Activated CD4-positive, alpha-beta T cell treated with anti-CD3 and anti-CD28 coated beads for 24 hours (primary cell): ENCODE measurements around the gene GOLGA2.
"Not testable (repeated sequence)": the region's sequence is repeated elsewhere in the genome, so short reads cannot be mapped to it uniquely, and the experiment has no call there.

Source experiments
- DNase-seq, 2 donors: peaks; one replicate each; pipeline ENCODE4 v3.0.0-alpha.2; 2020; ENCODE audit warnings: low read depth in 2 of 2

Gene GOLGA2

DNA sequence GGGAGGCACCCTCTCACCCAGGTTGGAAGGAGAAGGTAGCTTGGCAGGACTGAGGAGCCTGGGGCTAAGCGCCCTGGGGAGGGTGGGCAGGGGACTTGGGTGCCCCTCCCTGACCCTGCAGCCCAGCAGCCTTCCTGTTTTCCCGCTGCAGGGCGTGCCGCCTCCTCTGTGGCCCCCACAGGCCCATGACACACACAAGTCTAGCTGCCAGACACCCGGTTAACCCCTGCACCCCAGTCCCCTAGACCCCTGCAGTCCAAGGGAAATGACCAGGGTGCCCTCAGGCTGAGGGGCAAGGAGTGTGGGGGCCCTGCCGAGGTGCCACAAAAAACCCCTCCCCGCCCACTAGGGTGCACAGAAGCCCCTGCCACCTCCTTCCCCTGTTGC lies 33.0 kb downstream of the GOLGA2 start:
- DNase-seq, result no peak

DNA sequence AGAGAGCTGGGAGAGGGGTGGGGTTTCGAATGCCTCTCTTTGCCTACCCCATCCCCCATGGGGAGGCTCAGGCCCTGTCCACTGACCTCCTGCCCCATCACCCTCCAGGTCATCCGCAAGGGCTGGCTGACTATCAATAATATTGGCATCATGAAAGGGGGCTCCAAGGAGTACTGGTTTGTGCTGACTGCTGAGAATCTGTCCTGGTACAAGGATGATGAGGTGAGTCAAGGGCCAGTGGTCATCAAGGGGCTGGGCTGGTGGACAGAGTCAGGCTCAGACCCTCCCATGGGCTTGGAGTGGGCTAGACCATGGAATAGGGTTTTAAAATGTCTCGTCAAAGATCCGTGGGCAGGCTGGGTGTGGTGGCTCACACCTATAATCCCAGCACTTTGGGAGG lies 33.7 kb downstream of the GOLGA2 start:
- no peak for DNase-seq

DNA sequence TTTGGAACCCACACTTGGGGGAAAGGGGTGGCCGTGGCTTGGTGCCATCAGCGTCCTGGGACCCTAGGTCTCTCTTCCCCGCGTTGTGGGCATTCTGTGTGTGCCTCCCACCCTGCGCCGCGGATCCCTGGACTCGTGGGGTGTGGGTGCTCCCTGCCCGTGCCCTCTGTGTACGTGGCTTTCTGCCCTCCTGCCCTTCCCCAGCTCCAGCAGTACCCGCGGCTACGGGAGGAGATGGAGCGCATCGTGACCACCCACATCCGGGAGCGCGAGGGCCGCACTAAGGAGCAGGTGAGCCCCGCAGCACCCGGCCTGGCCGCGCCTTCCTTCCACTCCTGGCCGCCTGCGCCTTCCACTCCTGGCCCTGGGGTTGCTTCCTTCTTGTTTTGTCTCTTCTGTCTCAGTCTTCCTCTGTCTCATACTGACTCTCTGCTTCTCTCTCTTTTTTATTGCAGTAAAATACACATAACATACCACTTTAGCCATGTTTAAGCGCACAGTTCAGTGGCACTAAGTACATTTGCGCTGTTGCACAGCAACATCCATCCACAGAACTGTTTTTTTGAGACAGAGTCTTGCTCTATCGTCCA lies 41.9 kb downstream of the GOLGA2 start:
- DNase-seq, result no peak

DNA sequence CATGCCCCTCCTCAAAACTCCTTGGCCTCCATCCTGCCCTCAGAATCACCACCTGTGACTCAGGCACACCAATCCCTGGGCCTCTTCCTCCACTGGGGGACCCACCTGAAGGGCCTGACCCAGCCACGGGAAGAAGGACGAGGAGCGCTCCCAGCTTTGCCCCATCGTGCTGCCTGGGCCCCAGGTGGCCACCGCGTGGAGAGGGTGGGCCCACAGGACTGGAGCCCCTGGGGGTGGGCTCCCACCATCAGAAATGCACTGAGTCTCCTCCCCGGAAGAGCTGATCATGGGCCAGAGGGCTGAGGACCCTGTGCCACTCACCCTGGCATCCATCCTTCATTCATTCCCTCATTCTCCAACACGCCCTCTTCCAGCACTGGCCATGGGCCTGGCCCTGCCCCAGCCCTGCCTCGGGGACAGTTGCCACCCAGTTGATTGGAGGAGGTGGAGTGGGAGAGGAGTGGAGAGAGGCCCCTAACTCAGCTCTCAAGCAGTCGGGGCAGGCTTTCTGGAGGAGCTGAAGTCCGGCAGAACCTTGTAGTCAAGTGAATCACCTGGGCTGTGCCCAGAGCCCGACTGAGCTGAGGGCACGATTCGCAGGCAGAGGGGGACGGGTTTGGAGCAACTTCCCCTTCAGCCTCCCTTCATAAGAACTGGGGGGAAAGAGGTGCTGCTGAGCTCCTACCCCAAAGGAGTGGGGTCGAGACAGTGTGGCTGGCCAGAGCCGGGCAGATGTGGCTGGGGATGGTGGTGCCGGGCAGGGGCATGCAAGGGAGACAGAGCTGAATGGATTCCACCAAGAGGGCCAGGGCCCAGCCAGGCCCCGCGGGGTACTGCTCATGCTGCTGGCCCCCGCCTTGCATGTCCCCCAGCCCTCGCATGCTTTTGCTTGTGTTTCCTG lies 43.0 kb downstream of the GOLGA2 start:
- DNase-seq, result no peak

DNA sequence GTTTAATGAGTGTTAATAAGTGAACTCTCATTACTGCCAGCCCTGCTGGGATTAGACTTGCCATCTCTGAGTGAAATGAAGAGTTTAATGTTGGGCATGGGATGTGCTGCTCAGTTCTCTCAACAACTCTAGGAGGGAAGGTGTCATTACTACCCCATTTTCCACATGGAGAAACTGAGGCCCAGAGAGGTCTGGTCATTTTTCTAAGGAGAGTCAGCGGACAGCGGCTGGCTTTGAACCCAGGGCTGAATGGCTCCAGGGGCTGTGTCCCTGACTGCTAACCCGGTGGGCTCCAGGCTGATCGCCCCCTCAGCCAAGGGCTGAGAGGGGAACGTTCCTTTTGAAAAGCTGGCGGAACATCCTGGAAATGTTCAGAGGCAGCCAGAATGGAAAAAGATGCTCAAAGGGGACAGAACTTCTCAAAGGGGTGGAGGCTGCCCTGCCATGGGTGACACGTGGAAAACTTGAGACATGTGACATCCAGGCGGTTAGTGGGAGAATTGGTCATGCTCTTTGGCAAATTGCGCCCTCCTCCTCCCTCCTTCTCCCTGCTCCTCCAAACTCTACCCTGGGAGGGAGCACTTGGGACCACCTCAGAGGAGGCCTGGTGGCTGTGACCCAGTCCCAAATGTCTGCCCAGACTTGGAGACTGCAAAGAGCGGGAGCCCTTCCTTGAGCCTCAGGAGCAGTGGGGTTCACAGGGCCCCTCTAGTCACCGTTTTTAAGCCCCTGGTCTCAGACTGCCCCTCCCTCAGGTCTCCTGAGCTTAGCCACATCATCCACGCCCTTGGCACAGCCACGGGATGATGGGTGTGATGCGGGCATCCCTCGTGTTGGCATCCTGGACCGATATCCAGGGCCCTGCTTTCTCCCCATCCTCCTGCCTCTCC lies 43.9 kb downstream of the GOLGA2 start:
- no peak for DNase-seq

DNA sequence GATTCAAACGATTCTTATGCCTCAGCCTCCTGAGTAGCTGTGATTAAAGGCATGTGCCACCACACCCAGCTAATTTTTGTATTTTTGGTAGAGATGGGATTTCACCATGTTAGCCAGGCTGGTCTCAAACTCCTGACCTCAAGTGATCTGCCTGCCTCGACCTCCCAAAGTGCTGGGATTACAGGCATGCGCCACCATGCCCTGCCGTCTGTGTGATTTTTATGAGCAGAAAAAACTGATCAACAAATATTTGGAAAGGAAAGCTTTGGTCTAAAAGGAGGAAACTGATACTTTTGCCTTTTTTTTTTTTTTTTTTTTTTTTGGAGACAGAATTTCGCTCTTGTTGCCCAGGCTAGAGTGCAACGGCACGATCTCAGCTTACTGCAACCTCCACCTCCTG lies 44.9 kb downstream of the GOLGA2 start:
- DNase-seq, result not testable (repeated sequence)

DNA sequence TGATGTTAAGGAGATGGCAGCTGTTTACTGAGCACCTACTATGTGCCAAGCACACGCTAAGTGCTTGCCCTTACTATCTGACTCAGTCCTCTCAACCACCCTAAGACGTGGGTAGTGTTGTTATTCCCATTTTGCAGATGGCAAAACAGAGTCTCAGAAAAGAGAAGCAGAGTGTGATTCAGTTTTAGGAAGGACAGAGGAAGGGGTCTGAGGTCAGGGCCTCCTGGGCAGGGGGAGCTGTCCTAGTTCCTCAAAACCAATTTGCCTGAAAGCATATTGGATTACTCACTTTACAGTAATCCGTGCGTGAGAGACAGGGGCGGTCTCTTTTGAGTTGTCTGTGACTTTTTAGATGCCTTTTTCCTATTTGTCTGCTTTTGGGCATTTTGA lies 49.4 kb downstream of the GOLGA2 start:
- DNase-seq, result no peak

DNA sequence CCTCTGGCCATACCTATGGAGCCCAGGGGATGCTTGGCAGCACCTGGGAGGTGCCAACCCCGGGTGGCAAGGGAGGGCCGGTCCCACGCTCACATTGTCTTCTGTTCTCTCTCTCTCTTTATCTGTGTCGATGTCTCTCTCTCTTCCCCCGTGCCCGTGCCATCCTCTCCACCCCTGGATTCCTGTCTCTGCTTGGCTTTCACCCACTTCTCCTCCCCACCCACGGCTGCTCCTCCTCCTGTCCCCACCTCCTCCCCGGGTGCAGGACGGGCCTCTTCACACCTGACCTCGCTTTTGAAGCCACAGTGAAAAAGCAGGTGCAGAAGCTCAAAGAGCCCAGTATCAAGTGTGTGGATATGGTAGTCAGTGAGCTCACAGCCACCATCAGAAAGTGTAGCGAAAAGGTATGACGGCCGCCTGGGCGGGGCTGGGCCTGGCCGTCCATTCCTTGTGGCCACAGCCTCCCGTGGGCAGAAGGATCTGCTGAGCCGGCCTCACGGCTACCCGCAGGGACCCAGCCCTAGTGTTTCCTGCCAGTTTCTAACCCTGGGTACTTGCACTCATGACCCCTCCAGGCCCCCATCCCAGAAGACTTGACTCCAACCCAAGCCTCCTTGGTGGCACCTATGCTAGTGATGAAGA lies 49.9 kb downstream of the GOLGA2 start:
- DNase-seq, result no peak

DNA sequence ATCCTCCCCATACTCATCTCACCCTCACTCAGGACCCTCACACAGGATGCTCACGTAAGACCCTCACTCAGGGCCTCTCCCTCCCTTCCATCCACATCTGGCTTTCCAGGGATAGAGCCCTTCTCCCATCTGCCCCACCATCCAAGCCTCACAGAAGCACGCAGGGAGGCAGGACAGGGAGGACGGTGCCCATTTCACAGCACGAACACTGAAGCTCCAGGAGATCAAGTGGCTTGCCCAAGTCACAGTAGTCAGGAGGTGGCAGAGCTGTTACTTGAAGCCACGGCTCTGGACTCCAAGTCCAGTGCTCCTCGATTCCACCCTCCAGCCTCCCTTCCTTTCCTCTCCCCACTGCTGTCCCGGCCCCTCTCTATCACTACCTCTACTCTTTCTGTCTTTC lies 50.9 kb downstream of the GOLGA2 start:
- no peak for DNase-seq

DNA sequence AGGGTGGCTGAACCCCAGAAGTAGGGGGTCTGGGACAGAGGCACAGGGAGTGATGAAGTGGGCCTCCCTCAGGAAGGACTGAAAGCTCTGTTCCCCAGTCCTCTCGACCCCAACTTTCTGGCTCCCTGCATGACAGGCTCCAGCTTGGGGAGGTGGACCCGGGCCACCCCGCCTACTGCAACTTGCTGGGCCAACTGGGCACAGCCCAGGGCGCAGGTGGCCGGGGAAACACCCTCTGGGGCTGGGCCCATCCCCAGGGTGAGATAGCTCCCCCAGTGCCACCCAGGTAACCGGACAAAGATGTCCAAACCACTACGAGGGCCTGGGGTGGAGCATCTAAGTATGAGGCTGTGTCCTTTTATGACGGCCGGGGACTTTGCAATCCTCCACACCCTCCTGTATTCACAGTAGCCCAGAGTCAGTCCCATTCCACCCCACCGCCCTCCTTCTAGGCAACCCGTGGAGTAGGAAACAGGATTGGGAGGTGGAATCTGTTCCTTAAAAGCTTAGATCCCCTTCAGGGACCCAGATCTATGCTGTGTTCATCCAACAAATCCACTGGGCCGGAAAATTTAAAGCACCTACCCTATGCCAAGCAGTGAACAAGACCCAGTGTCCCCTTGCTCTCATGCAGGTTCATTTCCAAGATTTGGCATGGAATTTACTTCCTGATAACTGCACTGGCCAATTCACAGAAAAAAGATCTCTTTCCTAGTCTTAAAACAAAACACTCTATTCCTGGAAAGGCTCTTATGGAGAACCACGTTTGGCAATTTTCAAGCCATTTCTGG lies 52.7 kb downstream of the GOLGA2 start:
- no peak for DNase-seq

DNA sequence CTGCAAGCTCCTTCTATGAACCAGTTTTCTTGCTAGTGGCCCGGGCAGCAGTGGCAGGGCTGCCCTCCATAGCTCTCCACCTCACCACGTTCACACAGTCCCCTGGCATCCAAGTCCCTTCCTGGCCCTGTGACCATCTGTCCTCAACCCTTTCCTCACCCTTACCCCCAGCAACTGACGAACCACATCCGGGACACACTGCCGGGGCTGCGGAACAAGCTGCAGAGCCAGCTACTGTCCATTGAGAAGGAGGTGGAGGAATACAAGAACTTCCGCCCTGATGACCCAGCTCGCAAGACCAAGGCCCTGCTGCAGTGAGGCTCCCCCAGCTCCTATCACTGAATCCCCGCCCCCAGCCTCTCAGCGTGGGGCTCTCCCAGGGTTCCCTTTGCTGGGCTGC lies 53.8 kb downstream of the GOLGA2 start:
- no peak for DNase-seq

DNA sequence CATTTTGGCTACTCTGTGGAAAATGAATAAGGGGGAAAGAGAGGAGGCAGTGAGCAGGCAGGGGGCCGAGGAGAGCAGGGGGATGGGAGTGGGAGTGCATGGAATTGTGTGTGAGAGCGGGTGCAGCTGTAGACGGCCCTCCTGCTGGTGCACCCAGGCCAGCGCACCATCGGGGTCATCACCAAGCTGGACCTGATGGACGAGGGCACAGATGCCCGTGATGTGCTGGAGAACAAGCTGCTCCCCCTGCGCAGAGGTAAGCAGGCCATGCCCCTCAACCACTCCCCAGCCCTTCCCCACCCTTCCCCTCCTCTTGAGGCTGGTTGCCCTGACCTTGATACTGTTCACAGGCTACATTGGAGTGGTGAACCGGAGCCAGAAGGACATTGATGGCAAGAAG lies 56.0 kb downstream of the GOLGA2 start:
- no peak for DNase-seq

DNA sequence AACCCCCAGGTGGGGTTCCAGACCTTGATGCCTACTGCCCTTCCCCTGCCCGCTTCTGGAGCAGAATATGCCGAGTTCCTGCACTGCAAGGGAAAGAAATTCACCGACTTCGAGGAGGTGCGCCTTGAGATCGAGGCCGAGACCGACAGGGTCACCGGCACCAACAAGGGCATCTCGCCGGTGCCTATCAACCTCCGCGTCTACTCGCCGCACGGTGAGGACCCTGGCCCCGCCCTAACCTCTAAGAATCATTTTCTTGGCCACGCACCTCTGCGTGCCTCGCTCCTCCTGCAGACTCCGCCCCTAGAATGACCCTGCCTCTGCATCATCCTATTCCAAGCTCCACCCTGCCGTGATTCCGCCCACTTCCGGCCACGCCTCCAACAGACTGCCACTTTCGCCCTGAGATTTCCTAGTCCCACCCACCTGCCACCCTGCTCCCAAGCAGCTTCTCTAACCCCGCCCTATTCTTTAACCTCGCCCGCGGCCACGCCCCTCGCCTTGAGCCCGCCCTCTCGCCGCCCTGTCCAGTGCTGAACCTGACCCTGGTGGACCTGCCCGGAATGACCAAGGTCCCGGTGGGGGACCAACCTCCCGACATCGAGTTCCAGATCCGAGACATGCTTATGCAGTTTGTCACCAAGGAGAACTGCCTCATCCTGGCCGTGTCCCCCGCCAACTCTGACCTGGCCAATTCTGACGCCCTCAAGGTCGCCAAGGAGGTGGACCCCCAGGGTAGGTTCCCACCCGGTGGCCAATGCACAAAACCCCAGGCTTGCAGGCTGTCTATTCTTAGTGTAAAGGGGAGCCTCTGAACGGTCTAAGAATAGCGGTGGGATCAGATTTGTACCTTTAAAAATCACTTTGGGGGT lies 57.1 kb downstream of the GOLGA2 start:
- peak; percentile 92 to 97 for DNase-seq

DNA sequence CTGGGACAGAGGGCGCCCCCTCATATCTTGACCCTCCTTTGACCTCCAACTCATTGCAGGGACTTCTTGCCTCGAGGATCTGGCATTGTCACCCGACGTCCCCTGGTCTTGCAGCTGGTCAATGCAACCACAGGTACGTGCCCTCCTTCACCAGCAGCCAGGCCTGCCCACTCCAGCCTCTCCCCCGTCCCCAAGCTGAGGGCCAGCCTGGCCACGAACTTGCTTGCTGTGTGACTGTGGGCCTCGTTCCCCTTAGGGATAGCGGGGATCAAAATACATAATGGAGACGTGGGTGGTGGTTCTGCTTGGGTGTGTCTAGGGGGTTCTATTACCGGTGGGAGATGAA lies 57.7 kb downstream of the GOLGA2 start:
- no peak for DNase-seq

DNA sequence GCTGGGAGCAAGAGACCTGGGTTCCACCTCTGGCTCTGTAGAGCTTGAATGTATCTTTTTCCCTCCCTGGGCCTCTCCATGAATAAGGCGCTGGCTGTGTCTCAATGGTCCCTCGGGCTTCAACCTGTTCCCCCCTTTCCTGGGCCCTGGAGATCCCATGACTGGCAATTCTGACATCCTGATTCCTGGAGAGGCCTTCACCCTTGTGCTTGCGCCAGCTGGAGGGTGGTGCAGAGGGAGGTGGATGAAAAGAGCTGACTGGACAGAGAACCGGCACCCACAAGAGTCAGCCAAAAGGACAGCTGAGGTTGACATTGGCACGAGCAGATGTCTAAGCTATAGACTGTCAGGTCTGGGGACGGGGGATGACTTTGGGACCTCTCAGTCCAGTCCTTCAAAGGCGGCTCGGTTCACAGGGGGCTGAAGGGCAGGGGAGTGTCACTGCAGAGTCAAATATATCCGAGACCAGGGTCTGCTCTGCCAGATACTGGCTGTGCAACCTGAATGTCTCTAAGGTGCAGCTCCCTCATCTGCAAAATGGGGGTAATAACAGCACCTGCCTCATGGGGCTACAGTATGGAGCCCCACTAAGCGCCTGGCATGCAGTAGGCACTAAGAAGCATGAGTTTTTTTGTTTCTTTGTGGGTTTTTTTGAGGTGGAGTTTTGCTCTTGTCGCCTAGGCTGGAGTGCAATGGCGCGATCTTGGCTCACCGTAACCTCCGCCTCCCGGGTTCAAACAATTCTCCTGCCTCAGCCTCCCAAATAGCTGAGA lies 58.8 kb downstream of the GOLGA2 start:
- DNase-seq, result no peak

DNA sequence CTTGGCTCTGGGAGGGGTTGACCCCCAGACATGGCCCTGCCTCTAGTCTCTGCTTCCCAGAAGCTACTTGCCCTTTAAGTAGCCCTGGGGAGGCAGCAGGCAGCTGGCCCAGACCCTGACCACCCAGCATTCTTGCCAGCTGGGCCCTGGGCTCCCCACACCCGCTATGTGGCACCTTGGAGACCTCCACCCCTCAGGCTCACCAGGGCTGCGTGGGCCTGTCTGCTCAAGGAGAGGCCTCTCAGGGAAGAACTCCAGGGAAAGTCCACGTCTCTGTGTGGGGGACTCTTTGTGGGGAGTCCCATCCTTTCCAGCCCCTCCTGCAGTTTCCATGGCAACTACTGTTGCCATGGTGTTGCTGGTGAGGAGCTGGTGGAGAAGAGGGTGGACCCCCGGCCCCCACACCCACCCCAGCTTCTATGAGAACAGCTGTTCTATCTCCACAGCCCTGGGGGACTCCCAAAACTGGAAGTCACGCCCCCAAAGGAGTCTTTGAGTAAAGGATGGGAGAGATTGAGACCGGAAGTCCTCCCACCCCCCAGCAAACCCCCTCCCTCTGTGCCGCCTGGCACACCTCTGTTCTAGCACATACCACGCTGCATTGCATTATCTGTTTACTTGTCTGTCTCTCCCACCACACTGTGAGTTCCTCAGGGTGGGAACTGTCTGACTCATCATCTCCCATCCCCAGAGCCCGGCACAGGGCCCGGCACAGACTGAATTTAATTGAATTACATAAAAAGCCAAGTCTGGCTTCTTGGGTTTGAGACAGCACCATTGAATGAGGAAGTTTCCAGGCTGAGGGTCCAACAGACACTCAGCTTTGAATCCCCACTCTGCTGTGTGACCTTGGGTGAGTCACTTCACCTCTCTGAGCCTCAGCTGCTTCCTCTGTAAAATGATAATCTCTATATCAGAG lies 60.1 kb downstream of the GOLGA2 start:
- DNase-seq, result no peak

DNA sequence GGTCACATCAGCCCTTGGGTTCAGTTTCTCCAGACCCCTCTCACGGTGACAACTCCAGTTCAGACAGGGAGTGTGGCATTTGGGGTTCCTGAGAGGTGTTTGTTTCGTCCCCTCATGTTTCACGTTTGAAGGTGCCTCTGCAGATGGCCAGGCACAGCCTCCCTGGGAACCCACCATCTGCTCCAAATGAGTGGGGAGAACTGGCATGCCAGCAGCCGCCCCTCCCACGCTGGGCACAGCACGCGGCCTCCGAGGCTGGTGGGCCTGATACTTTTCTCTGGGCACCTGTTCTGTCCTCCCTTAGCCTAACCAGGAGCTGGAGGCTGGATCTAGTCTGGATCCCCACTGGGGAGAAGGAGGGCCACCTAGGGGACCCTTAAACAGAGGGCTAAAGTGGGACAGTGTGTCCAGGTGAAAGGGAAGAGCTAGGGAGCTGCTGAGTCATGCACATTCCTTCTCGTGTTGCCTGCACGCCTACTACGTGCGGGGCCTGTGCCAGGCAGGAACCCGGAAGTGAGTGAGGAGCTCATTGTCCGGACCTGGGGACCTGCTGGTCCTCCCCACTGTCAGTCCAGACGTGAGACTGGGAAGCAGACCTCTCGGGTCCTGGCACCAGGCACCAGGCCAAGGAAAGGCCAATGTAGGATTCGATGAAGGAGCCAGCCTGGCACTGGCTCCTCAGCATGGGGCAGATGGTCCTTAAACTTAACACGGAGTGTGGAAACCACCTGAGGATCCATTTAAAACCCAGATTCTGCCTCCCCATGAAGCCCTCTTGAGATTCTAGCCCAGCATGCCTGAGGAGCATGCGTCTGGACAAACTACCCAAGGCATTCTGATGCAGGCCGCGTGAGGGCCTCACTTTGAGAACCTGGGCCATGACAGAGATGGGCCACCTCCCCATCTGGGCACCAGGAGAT lies 61.0 kb downstream of the GOLGA2 start:
- DNase-seq, result no peak
